HEK293 (cell line): ENCODE measurements around the gene LSG1.

Experiments
- CTCF ChIA-PET: fragments of 350-600 bp; formaldehyde crosslinking; extraction: SDS; loops from one replicate; lab custom pipeline; 2021; ENCODE audit warnings: antibody characterized with exemption; lab: Yijun Ruan, JAX
- POLR2A ChIA-PET: fragments of 300-600 bp; formaldehyde crosslinking; extraction: SDS; loops from one replicate; lab custom pipeline; 2020; ENCODE audit warnings: antibody characterized with exemption, inconsistent platforms; lab: Yijun Ruan, JAX
- H3K27ac ChIP-seq: fragments of 200-500 bp; sonication (Bioruptor generic); 2 replicates; pipeline ENCODE4 v1.5.1; 2014; ENCODE audit warnings: low read depth, low read length, control low read depth, inconsistent platforms; ENCODE audit errors: extremely low read depth
- H3K36me3 ChIP-seq, 2 experiments: fragments of 200-500 bp in 1 of 2; sonication (Bioruptor generic) in 1 of 2; 1 replicate in 1 of 2; 2 replicates in 1 of 2; pipeline ENCODE4 v1.5.1; 2014 to 2017; ENCODE audit warnings: inconsistent platforms in 2 of 2, low read length in 2 of 2; ENCODE audit not compliant: control insufficient read depth in 2 of 2, insufficient read depth in 1 of 2
- H3K4me1 ChIP-seq: fragments of 200-500 bp; sonication (Bioruptor generic); 2 replicates; pipeline ENCODE4 v1.5.1; 2014; ENCODE audit warnings: mild to moderate bottlenecking, low read length, inconsistent platforms; ENCODE audit not compliant: control insufficient read depth, insufficient read depth
- H3K4me3 ChIP-seq: 2 replicates; pipeline ENCODE4 v1.5.1; 2011; ENCODE audit warnings: low read depth, mild to moderate bottlenecking, control low read depth, low read length, moderate library complexity
- H3K9me3 ChIP-seq: fragments of 200-500 bp; sonication (Bioruptor generic); 2 replicates; pipeline ENCODE4 v1.5.1; 2014; ENCODE audit warnings: low read depth, low read length, inconsistent platforms; ENCODE audit not compliant: control insufficient read depth, insufficient read depth
- BCL11B ChIP-seq: fragments of 450-650 bp; formaldehyde crosslinking; IDR thresholded peaks from 2 replicates; pipeline ENCODE4 v1.5.1; 2016; ENCODE audit warnings: low read depth, missing biosample characterization, missing genetic modification characterization
- GFI1B ChIP-seq: fragments of 450-650 bp; formaldehyde crosslinking; IDR thresholded peaks from 2 replicates; pipeline ENCODE4 v1.5.1; 2016; ENCODE audit warnings: missing biosample characterization, missing genetic modification characterization
- INSM2 ChIP-seq: fragments of 450-650 bp; formaldehyde crosslinking; IDR thresholded peaks from 2 replicates; pipeline ENCODE4 v1.5.1; 2016; ENCODE audit warnings: missing biosample characterization, missing genetic modification characterization
- PBX3 ChIP-seq: sonication (generic); formaldehyde crosslinking; IDR thresholded peaks from 2 replicates; pipeline ENCODE4 v1.8.1; 2022; ENCODE audit warnings: mild to moderate bottlenecking, moderate library complexity, missing genetic modification reagents
- SALL2 ChIP-seq: fragments of 450-650 bp; formaldehyde crosslinking; IDR thresholded peaks from 2 replicates; pipeline ENCODE4 v1.5.0; 2017; ENCODE audit warnings: missing biosample characterization, mild to moderate bottlenecking, missing genetic modification characterization, borderline replicate concordance
- SCRT1 ChIP-seq: fragments of 450-650 bp; formaldehyde crosslinking; IDR thresholded peaks from 2 replicates; pipeline ENCODE4 v1.5.1; 2016; ENCODE audit warnings: missing biosample characterization, missing genetic modification characterization, borderline replicate concordance
- YY1 ChIP-seq: fragments of 450-650 bp; formaldehyde crosslinking; IDR thresholded peaks from 2 replicates; pipeline ENCODE4 v1.5.1; 2018; ENCODE audit warnings: missing biosample characterization, missing genetic modification characterization
- ZBTB20 ChIP-seq: fragments of 450-650 bp; formaldehyde crosslinking; IDR thresholded peaks from 2 replicates; pipeline ENCODE4 v1.5.1; 2016; ENCODE audit warnings: missing biosample characterization, missing genetic modification characterization
- ZBTB49 ChIP-seq: fragments of 450-650 bp; formaldehyde crosslinking; IDR thresholded peaks from 2 replicates; pipeline ENCODE4 v1.5.1; 2016; ENCODE audit warnings: missing biosample characterization, missing genetic modification characterization, low read depth
- ZBTB7A ChIP-seq: fragments of 450-650 bp; formaldehyde crosslinking; IDR thresholded peaks from 2 replicates; pipeline ENCODE4 v1.5.1; 2016; ENCODE audit warnings: low read depth, missing biosample characterization, missing genetic modification characterization
- ZBTB8A ChIP-seq: fragments of 450-650 bp; formaldehyde crosslinking; IDR thresholded peaks from 2 replicates; pipeline ENCODE4 v1.5.1; 2016; ENCODE audit warnings: missing biosample characterization, missing genetic modification characterization
- ZEB2 ChIP-seq: fragments of 450-650 bp; formaldehyde crosslinking; IDR thresholded peaks from 2 replicates; pipeline ENCODE4 v1.5.1; 2016; ENCODE audit warnings: missing biosample characterization, missing genetic modification characterization
- ZNF133 ChIP-seq: fragments of 450-650 bp; formaldehyde crosslinking; IDR thresholded peaks from 2 replicates; pipeline ENCODE4 v1.5.1; 2016; ENCODE audit warnings: missing biosample characterization, missing genetic modification characterization
- ZNF202 ChIP-seq: fragments of 450-650 bp; formaldehyde crosslinking; IDR thresholded peaks from 2 replicates; pipeline ENCODE4 v1.5.1; 2016; ENCODE audit warnings: missing biosample characterization, missing genetic modification characterization, borderline replicate concordance
- ZNF248 ChIP-seq: fragments of 450-650 bp; formaldehyde crosslinking; IDR thresholded peaks from 2 replicates; pipeline ENCODE4 v1.5.1; 2017; ENCODE audit warnings: missing biosample characterization, missing genetic modification characterization
- ZNF366 ChIP-seq: fragments of 450-650 bp; formaldehyde crosslinking; conservative IDR thresholded peaks from 2 replicates; pipeline ENCODE4 v1.5.1; 2016; ENCODE audit warnings: missing biosample characterization, missing genetic modification characterization
- ZNF404 ChIP-seq: fragments of 450-650 bp; formaldehyde crosslinking; IDR thresholded peaks from 2 replicates; pipeline ENCODE4 v1.5.1; 2017; ENCODE audit warnings: missing biosample characterization, missing genetic modification characterization
- ZNF416 ChIP-seq: fragments of 450-650 bp; formaldehyde crosslinking; IDR thresholded peaks from 2 replicates; pipeline ENCODE4 v1.5.1; 2016; ENCODE audit warnings: missing biosample characterization, missing genetic modification characterization
- ZNF514 ChIP-seq: fragments of 450-650 bp; formaldehyde crosslinking; IDR thresholded peaks from 2 replicates; pipeline ENCODE4 v1.5.1; 2016; ENCODE audit warnings: missing biosample characterization, missing genetic modification characterization
- ZNF596 ChIP-seq: fragments of 450-650 bp; IDR thresholded peaks from 2 replicates; pipeline ENCODE4 v1.5.0; 2018; ENCODE audit warnings: missing biosample characterization, mild to moderate bottlenecking, missing genetic modification characterization, moderate library complexity
- ZNF621 ChIP-seq: fragments of 450-650 bp; formaldehyde crosslinking; IDR thresholded peaks from 2 replicates; pipeline ENCODE4 v1.5.1; 2017; ENCODE audit warnings: missing biosample characterization, missing genetic modification characterization
- ZNF654 ChIP-seq: fragments of 450-650 bp; formaldehyde crosslinking; IDR thresholded peaks from 2 replicates; pipeline ENCODE4 v1.5.1; 2016; ENCODE audit warnings: low read depth, missing biosample characterization, missing genetic modification characterization
- ZNF692 ChIP-seq: fragments of 450-650 bp; formaldehyde crosslinking; IDR thresholded peaks from 2 replicates; pipeline ENCODE4 v1.5.1; 2016; ENCODE audit warnings: missing biosample characterization, missing genetic modification characterization
- ZNF768 ChIP-seq: fragments of 450-650 bp; formaldehyde crosslinking; IDR thresholded peaks from 2 replicates; pipeline ENCODE4 v1.5.1; 2018; ENCODE audit warnings: missing biosample characterization, mild to moderate bottlenecking, missing genetic modification characterization
- ZSCAN30 ChIP-seq: fragments of 450-650 bp; IDR thresholded peaks from 2 replicates; pipeline ENCODE4 v1.5.1; 2018; ENCODE audit warnings: missing biosample characterization, mild to moderate bottlenecking, missing genetic modification characterization, moderate library complexity

Gene LSG1

GRCh38 chr3:194661946-194662345 lies 10.0 kb downstream of the LSG1 start:
- no peak overlapping the region for H3K4me3 ChIP-seq
- no peak overlapping the region for H3K27ac ChIP-seq
- ChIA-PET POLR2A (no interaction called here), CTCF (interaction anchor here (0.7 kb wide), 1 partner anchor 9 kb away, joined by 3 read pairs; no protein-coding TSS in a partner anchor)
- H3K4me1 ChIP-seq, result no peaks in the 10 kb centered on the region
- TF ChIP-seq ZBTB49 (no peak), ZNF366 (tag by site-specific recombination) (no peak), ZNF692 (tag by site-specific recombination) (no peak), ZNF248 (tag by site-specific recombination) (no peak), ZBTB7A (no peak), ZNF654 (no peak), ZBTB8A (tag by site-specific recombination) (no peak), PBX3 (CRISPR knock-in tag) (no peak), ZNF621 (tag by site-specific recombination) (no peak), ZNF514 (tag by site-specific recombination) (no peak), ZSCAN30 (no peak), ZNF416 (tag by site-specific recombination) (no peak)
- peaks cover 13 to 88% of the 10 kb centered on the region in 2 experiments for H3K36me3 ChIP-seq
- H3K9me3 ChIP-seq, result no peaks in the 10 kb centered on the region

- ChIA-PET POLR2A (no interaction called here), CTCF (interaction anchor here (0.7 kb wide), 1 partner anchor 9 kb away, joined by 3 read pairs; no protein-coding TSS in a partner anchor)
- no peaks in the 10 kb centered on the region for H3K4me1 ChIP-seq
- no peak overlapping the region for H3K27ac ChIP-seq
- TF ChIP-seq INSM2 (no peak), ZNF202 (tag by site-specific recombination) (no peak), SCRT1 (tag by site-specific recombination) (no peak), ZSCAN30 (no peak), ZEB2 (tag by site-specific recombination) (no peak), ZBTB20 (no peak), BCL11B (tag by site-specific recombination) (no peak), ZNF133 (tag by site-specific recombination) (no peak), YY1 (tag by site-specific recombination) (no peak), ZNF596 (tag by site-specific recombination) (no peak), SALL2 (tag by site-specific recombination) (no peak), ZNF768 (tag by site-specific recombination) (no peak), ZNF404 (tag by site-specific recombination) (no peak), GFI1B (tag by site-specific recombination) (no peak)
- H3K36me3 ChIP-seq, result peaks cover 13 to 83% of the 10 kb centered on the region in 2 experiments
- no peaks in the 10 kb centered on the region for H3K9me3 ChIP-seq
- H3K4me3 ChIP-seq, result no peak overlapping the region
These were observed 10.6 kb downstream of the LSG1 start for GRCh38 chr3:194661374-194661773.
